B cell (primary cell): ENCODE data around the gene TSEN15. TPM values are rescaled to one million over a fixed set of nuclear protein-coding genes. Genes with fewer than 3 reads are reported as not detected.
A peak's percentile ranks its signal among the peaks of the same experiment; 100 is the strongest.

Source experiments
- ATAC-seq: fragments of 200-7000 bp; cut with Tn5 transposase; one replicate; pipeline ENCODE4 v1.10.0; 2021; ENCODE audit warnings: low read depth, mild to moderate bottlenecking, moderate number of reproducible peaks, moderate library complexity
- CTCF ChIA-PET: fragments of 350-600 bp; sonication (Branson Sonifier 250); formaldehyde crosslinking; loops from one replicate; lab custom pipeline; 2021; ENCODE audit warnings: antibody characterized with exemption, inconsistent platforms; lab: Charles Lee
- POLR2A ChIA-PET: fragments of 350-600 bp; sonication (Branson Sonifier 250); formaldehyde crosslinking; loops from one replicate; lab custom pipeline; 2021; ENCODE audit warnings: antibody characterized with exemption; lab: Charles Lee
- DNase-seq: peaks from one replicate; pipeline ENCODE4 v3.0.0; 2013
- H2AFZ ChIP-seq: 2 replicates; pipeline ENCODE4 v1.6.1; 2012; ENCODE audit warnings: mild to moderate bottlenecking, low read depth, low read length; ENCODE audit not compliant: insufficient read depth, poor library complexity, severe bottlenecking
- H3K27ac ChIP-seq, 2 donors: 1 replicate in 1 of 2; 2 replicates in 1 of 2; pipeline ENCODE4 v1.5.1; 2012 to 2013; ENCODE audit warnings: low read length in 2 of 2, mild to moderate bottlenecking in 2 of 2, moderate library complexity in 1 of 2
- H3K27me3 ChIP-seq, 4 experiments: fragments of 200-600 bp in 1 of 4; sonication (generic) in 1 of 4; replicated peaks in 1 of 4; 1 replicate in 2 of 4; 2 replicates in 2 of 4; pipeline versions ENCODE4 v1.6.1 to v1.7.0; 2013 to 2016; ENCODE audit warnings: low read length in 3 of 4, mild to moderate bottlenecking in 2 of 4, mixed read lengths in 1 of 4, moderate library complexity in 1 of 4; ENCODE audit not compliant: insufficient read depth in 4 of 4, control insufficient read depth in 3 of 4; ENCODE audit errors: control extremely low read depth in 1 of 4
- H3K36me3 ChIP-seq, 2 experiments: replicated peaks in 1 of 2; 1 replicate in 1 of 2; 2 replicates in 1 of 2; pipeline versions ENCODE4 v1.6.1 to v1.7.1; 2013; ENCODE audit warnings: low read length in 1 of 2; ENCODE audit not compliant: insufficient read depth in 2 of 2, control insufficient read depth in 1 of 2; ENCODE audit errors: control extremely low read depth in 1 of 2, extremely low read depth in 1 of 2
- H3K4me1 ChIP-seq, 2 donors: fragments of 200-600 bp in 1 of 2; sonication (generic) in 1 of 2; 1 replicate in 1 of 2; 2 replicates in 1 of 2; pipeline versions ENCODE4 v1.5.1 to v1.6.1; 2013 to 2017; ENCODE audit warnings: low read length in 2 of 2; ENCODE audit not compliant: control insufficient read depth in 2 of 2, insufficient read depth in 2 of 2
- H3K4me2 ChIP-seq: replicated peaks from 2 replicates; pipeline ENCODE3; 2012; ENCODE audit warnings: mild to moderate bottlenecking, low read depth, low read length; ENCODE audit not compliant: poor library complexity, severe bottlenecking
- H3K4me3 ChIP-seq, 5 experiments: fragments of 200-600 bp in 1 of 5; sonication (generic) in 1 of 5; 1 replicate in 3 of 5; 2 replicates in 2 of 5; pipeline versions ENCODE4 v1.5.1 to v1.7.0; 2011 to 2016; ENCODE audit warnings: low read length in 4 of 5, mild to moderate bottlenecking in 4 of 5, low read depth in 2 of 5, control low read depth in 1 of 5, moderate library complexity in 1 of 5; ENCODE audit not compliant: insufficient read depth in 1 of 5; ENCODE audit errors: control extremely low read depth in 1 of 5, extremely low read depth in 1 of 5
- H3K79me2 ChIP-seq: fragments of 200-600 bp; sonication (generic); one replicate; pipeline ENCODE4 v1.6.0; 2016; ENCODE audit warnings: low read length; ENCODE audit not compliant: control insufficient read depth, insufficient read depth
- H3K9ac ChIP-seq: fragments of 200-600 bp; sonication (generic); 2 replicates; pipeline ENCODE4 v1.6.1; 2017; ENCODE audit warnings: mild to moderate bottlenecking, low read length, moderate library complexity
- H3K9me3 ChIP-seq, 3 donors: one replicate each; pipeline versions ENCODE4 v1.6.1 to v1.7.1; 2013; ENCODE audit warnings: low read length in 2 of 3; ENCODE audit not compliant: control insufficient read depth in 2 of 3, insufficient read depth in 1 of 3; ENCODE audit errors: control extremely low read depth in 1 of 3
- H4K20me1 ChIP-seq: 2 replicates; pipeline ENCODE4 v1.6.0; 2012; ENCODE audit warnings: mild to moderate bottlenecking, low read length; ENCODE audit not compliant: insufficient read depth, control insufficient read depth, poor library complexity, severe bottlenecking
- H3K27ac Mint-ChIP-seq: one replicate; pipeline ENCODE4 v1.8.0; 2021; ENCODE audit warnings: mixed read lengths
- H3K27me3 Mint-ChIP-seq: one replicate; pipeline ENCODE4 v1.8.0; 2021; ENCODE audit warnings: mixed read lengths
- H3K4me1 Mint-ChIP-seq: one replicate; pipeline ENCODE4 v1.8.0; 2021; ENCODE audit warnings: mixed read lengths
- H3K4me3 Mint-ChIP-seq: one replicate; pipeline ENCODE4 v1.8.0; 2021; ENCODE audit warnings: mixed read lengths
- H3K9me3 Mint-ChIP-seq: one replicate; pipeline ENCODE4 v1.8.0; 2022; ENCODE audit warnings: mixed read lengths; ENCODE audit not compliant: insufficient read depth
- EZH2 ChIP-seq: IDR thresholded peaks from 2 replicates; pipeline ENCODE4 v1.6.1; 2012; ENCODE audit warnings: borderline replicate concordance, low read depth, mild to moderate bottlenecking, moderate library complexity, low read length; ENCODE audit not compliant: insufficient read depth, poor library complexity, severe bottlenecking
- WGBS: methylation state at CpG from one replicate; pipeline ENCODE4 v1.1.5; 2013; ENCODE audit warnings: missing lambda C conversion rate; ENCODE audit not compliant: insufficient coverage; 5-methylcytosine and 5-hydroxymethylcytosine counted together
- intact Hi-C: fragments of 100-400 bp; cut with micrococcal nuclease; formaldehyde crosslinking; loops from one replicate; pipeline ENCODE4 v1.10.0; 2022
- polyA plus RNA-seq: library from polyadenylated mRNA; depleted of rRNA; stranded (reverse); fragments of >200 nt; gene quantifications from 2 replicates; pipeline ENCODE4 v1.2.3, GENCODE V29; 2012
- total RNA-seq, 2 donors: library from RNA; stranded (reverse); fragments of 120-200 nt in 1 of 2; gene quantifications; 1 replicate in 1 of 2; 2 replicates in 1 of 2; pipeline versions ENCODE4 v1.2.3 to v1.2.4, GENCODE V29; 2013 to 2022
- TF ChIP-seq, protein P1 (sequence below): fragments of 200-600 bp; IDR thresholded peaks from one replicate; pipeline ENCODE4 v1.8.0; 2022; ENCODE audit warnings: antibody characterized with exemption, mild to moderate bottlenecking

TSEN15 gene
- total and polyA plus RNA-seq, 2 donors (not counting 1 experiment from before 2014, with no cell fraction given): 15.5 to 25.2 TPM

DNA sequence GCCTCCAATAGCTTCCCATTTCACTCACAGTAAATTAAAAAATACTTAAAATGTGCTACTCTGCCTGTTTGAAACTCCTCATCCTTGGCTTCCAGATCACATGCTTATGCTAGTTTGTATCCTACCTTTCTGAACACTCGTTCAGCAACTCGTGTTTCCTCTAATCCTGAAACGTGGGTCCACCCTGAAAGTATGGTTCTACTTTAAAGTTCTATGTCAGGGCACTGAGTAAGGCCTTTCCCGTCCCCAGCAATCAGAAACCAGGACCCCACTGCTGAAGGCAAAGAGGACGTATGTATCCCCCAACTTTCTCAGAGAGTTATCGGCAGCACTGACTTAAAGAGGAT, 419 bp upstream of the TSEN15 start:
- Mint-ChIP-seq H3K4me1 (peaks cover 31% of the 10 kb centered on the region), H3K4me3 (peak overlapping the region; percentile 99), H3K27me3 (peaks cover 25% of the 10 kb centered on the region), H3K27ac (peak overlapping the region; percentile 93), H3K9me3 (no peaks in the 10 kb centered on the region)
- Histone ChIP-seq H3K4me3 (peak overlapping the region; percentile 84 to 93 (median 89)), H3K9ac (peak overlapping the region; percentile 89), H3K27ac (peak overlapping the region; percentile 45 to 80), H4K20me1 (no peaks in the 10 kb centered on the region), H3K79me2 (peaks cover 16% of the 10 kb centered on the region), H3K4me1 (peaks cover 15% of the 10 kb centered on the region in 2 donors), H2AFZ (peak overlapping the region; percentile 97), H3K36me3 (peaks cover 0 to 2% of the 10 kb centered on the region in 2 experiments), H3K4me2 (peak overlapping the region; percentile 79), H3K27me3 (peaks cover 0 to 9% (median 2%) of the 10 kb centered on the region in 4 experiments), H3K9me3 (peaks cover 0 to 2% (median 0%) of the 10 kb centered on the region in 3 donors)
- ChIA-PET CTCF (interaction anchor here (0.6 to 1.6 kb wide), 3 partner anchors 19 to 396 kb away, joined by 3 read pairs; no protein-coding TSS in a partner anchor), POLR2A (interaction anchor here (1.0 to 1.2 kb wide), 2 partner anchors 140 to 579 kb away, joined by 4 to 7 read pairs; partner anchors contain the start of gene SMG7)
- DNase-seq (no peak), ATAC-seq (peak; percentile 14)
- TF ChIP-seq EZH2: no peak
- TF ChIP-seq, protein P1, sequence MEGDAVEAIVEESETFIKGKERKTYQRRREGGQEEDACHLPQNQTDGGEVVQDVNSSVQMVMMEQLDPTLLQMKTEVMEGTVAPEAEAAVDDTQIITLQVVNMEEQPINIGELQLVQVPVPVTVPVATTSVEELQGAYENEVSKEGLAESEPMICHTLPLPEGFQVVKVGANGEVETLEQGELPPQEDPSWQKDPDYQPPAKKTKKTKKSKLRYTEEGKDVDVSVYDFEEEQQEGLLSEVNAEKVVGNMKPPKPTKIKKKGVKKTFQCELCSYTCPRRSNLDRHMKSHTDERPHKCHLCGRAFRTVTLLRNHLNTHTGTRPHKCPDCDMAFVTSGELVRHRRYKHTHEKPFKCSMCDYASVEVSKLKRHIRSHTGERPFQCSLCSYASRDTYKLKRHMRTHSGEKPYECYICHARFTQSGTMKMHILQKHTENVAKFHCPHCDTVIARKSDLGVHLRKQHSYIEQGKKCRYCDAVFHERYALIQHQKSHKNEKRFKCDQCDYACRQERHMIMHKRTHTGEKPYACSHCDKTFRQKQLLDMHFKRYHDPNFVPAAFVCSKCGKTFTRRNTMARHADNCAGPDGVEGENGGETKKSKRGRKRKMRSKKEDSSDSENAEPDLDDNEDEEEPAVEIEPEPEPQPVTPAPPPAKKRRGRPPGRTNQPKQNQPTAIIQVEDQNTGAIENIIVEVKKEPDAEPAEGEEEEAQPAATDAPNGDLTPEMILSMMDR: no peak
- intact Hi-C loops: loop anchor here (2.0 to 5.0 kb wide), 2 partner anchors 94 to 580 kb away; no protein-coding TSS in a partner anchor
- WGBS: 0% methylated on average over 3 of the region's 6 CpGs

DNA sequence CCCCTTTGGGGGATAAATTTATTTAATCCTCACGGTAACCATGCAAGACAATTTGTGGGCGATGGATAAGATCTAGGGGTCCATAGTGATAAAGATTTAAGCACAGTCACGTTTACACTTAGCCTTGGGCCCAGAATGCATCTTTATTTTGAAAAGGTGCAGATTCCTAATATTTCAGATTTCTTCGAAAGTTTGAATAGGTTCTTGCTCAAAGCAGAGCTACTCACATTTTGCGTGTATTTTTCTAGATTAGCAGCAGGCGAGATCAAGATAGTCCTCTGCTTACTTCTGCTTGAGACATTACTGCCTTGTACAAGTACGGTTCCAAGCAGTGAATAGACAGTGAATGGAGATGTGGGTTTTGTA, 647 bp downstream of the TSEN15 start:
- Histone ChIP-seq H3K4me2 (peak overlapping the region; percentile 79), H3K36me3 (peaks cover 5 to 7% of the 10 kb centered on the region in 2 experiments), H3K4me3 (peak overlapping the region; percentile 84 to 93 (median 86)), H3K27me3 (peaks cover 0 to 9% (median 2%) of the 10 kb centered on the region in 4 experiments), H2AFZ (peak overlapping the region; percentile 97), H3K4me1 (peaks cover 15% of the 10 kb centered on the region in 2 donors), H3K9me3 (peaks cover 0 to 2% (median 0%) of the 10 kb centered on the region in 3 donors), H3K9ac (peak overlapping the region; percentile 89), H3K79me2 (peaks cover 16% of the 10 kb centered on the region), H3K27ac (peak overlapping the region; percentile 50 to 80), H4K20me1 (no peaks in the 10 kb centered on the region)
- H3K4me1 Mint-ChIP-seq: peaks cover 33% of the 10 kb centered on the region
- ChIA-PET CTCF (interaction anchor here (1.6 kb wide), 1 partner anchor 20 kb away, joined by 3 read pairs; no protein-coding TSS in a partner anchor), POLR2A (interaction anchor here (1.2 kb wide), 1 partner anchor 580 kb away, joined by 7 read pairs; the partner anchor contains the start of gene SMG7)
- TF ChIP-seq, protein P1: no peak
- TF ChIP-seq EZH2: no peak
- peaks cover 25% of the 10 kb centered on the region for H3K27me3 Mint-ChIP-seq
- peak overlapping the region; percentile 93 for H3K27ac Mint-ChIP-seq
- ATAC-seq (no peak), DNase-seq (no peak)
- no peaks in the 10 kb centered on the region for H3K9me3 Mint-ChIP-seq
- peak overlapping the region; percentile 99 for H3K4me3 Mint-ChIP-seq
- intact Hi-C loops: loop anchor here (2.0 to 5.0 kb wide), 2 partner anchors 15 to 95 kb away; partner anchors contain the start of gene COLGALT2
- WGBS: 9% methylated on average over 4 of the region's 7 CpGs
